GM19193 (cell line): Measurements from ENCODE around the gene NCBP3.

Experiments
- POLR2A ChIP-seq: IDR thresholded peaks from 4 replicates; pipeline ENCODE4 v1.6.1; 2011; ENCODE audit not compliant: insufficient read depth, insufficient read length; ENCODE audit errors: extremely low read depth

The NCBP3 gene

DNA sequence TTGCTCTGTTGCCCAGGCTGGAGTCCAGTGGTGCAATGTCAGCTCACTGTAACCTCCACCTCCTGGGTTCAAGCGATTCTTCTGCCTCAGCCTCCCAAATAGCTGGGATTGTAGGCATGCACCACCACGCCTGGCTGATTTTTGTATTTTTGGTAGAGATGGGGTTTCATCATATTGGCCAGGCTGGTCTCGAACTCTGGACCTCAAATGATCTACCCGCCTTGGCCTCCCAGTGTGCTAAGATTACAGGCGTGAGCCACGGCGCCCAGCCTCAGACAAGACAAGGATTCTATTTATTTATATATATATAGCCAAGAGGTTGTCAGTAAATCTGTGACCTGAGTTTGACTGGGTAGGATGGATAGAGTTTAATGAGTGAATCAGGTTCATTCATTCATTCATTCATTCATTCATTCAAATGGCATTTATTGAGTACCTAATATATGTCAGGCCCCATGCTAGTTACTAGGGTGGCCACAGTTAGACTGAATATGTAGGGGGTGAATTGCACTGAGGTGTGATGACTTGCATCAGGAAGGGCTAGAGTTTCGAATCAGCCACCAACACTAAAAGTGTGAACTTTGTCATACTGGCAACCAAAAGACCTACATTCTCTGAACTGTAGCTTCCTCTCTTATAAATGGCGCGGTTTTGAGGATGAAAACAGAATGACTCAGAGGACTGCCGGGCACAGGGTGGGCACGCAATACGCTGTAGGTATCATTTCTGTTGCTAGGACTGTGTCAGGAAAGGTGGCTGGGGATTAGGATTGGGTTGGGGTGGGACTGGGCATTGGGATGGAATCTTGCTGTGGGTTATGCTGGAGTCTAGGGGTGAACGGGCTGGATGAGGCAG lies 82.9 kb downstream of the NCBP3 start:
- TF ChIP-seq POLR2A = no peak

GRCh38 chr17:3761918-3762380 lies 84.1 kb downstream of the NCBP3 start:
- TF ChIP-seq POLR2A = no peak

GRCh38 chr17:3761036-3761917 lies 84.8 kb downstream of the NCBP3 start:
- TF ChIP-seq POLR2A = no peak

GRCh38 chr17:3759597-3760216 lies 86.3 kb downstream of the NCBP3 start:
- no peak for TF ChIP-seq POLR2A

- TF ChIP-seq POLR2A = no peak
Observed at GRCh38 chr17:3755335-3756030, 90.6 kb downstream of the NCBP3 start.

- no peak for TF ChIP-seq POLR2A
Observed at GRCh38 chr17:3754458-3755334, 91.3 kb downstream of the NCBP3 start.

- no peak for TF ChIP-seq POLR2A
Observed at GRCh38 chr17:3754066-3754457, 92.0 kb downstream of the NCBP3 start.

DNA sequence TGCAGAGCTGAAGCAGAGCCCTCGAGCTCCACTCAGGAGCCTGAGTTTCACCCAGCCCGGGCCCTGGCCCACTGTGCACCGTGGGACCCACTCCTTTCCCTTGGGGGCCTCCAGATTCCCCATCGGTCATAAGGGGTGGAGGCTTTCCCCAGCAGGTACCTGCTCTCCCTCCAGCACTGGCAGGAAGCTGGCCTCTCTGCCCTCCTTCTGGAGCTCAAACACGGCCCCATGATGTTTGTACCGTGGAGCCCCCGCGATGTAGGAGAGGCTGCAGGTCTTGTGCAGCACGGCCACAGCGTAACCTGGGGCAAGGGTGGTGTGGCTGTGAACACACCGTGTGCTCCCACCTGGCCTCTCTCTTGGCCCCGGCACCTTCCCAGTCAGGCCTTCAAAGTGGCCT lies 92.4 kb downstream of the NCBP3 start:
- TF ChIP-seq POLR2A = no peak
